ENCODE measurements around the gene SGF29.

DNA sequence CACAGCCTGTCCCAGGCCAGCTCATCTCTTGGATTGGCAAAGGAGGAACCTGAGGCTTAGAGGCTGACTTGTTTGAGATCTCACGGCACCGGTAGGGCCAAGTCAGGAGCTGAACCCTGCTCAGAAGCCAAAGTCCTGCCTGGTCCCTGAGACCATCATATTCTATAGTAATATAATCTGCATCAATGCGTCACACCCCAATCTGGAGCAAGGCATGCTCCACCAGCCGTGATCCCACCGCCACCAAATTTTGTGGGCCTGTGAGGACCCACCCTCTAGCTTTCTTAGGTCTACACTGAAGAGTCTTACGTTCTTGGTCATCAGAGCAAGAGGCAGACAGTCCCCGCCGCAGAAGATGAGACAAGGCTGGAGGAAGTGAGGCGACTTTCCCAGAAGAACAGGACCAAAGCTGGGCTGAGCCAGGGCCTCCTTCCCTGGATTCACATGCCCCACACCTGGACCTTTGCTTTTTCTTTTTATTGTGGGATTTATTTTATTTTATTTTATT is 53.5 kb downstream of the SGF29 start:
- TF ChIP-seq, protein P1, sequence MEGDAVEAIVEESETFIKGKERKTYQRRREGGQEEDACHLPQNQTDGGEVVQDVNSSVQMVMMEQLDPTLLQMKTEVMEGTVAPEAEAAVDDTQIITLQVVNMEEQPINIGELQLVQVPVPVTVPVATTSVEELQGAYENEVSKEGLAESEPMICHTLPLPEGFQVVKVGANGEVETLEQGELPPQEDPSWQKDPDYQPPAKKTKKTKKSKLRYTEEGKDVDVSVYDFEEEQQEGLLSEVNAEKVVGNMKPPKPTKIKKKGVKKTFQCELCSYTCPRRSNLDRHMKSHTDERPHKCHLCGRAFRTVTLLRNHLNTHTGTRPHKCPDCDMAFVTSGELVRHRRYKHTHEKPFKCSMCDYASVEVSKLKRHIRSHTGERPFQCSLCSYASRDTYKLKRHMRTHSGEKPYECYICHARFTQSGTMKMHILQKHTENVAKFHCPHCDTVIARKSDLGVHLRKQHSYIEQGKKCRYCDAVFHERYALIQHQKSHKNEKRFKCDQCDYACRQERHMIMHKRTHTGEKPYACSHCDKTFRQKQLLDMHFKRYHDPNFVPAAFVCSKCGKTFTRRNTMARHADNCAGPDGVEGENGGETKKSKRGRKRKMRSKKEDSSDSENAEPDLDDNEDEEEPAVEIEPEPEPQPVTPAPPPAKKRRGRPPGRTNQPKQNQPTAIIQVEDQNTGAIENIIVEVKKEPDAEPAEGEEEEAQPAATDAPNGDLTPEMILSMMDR (IDR thresholded peaks at IDR 0.05; ENCODE audit: borderline replicate concordance, extremely low read depth, low read length, poor library complexity, severe bottlenecking), result no peak
- TF ChIP-seq EZH2 (IDR thresholded peaks at IDR 0.05; ENCODE audit: borderline replicate concordance, low read depth, low read length, severe bottlenecking), result no peak

Data from DND-41 (cell line).